Omental fat pad (tissue), 4 donors: ENCODE results near the gene POMT2. TPM values are rescaled to one million over a fixed set of nuclear protein-coding genes. Genes with fewer than 3 reads are reported as not detected.

Experiments used
- ATAC-seq: fragments of 150-250 bp; one replicate; pipeline ENCODE4 v1.9.1; 2016; ENCODE audit warnings: mild to moderate bottlenecking, moderate library complexity; ENCODE audit not compliant: low FRiP score
- DNase-seq: peaks from one replicate; pipeline ENCODE4 v3.0.0-alpha.2; 2019; ENCODE audit warnings: low spot score
- total RNA-seq, 4 donors: library from RNA; depleted of rRNA; stranded (reverse); fragments of >200 nt; gene quantifications; one replicate each; pipeline ENCODE4 v1.1.0, GENCODE V29; 2016
- TF ChIP-seq, protein P1 (sequence below), 3 donors: fragments of 450-650 bp; IDR thresholded peaks; one replicate each; pipeline ENCODE4 v1.5.1; 2016 to 2017; ENCODE audit warnings: antibody characterized with exemption in 3 of 3, mild to moderate bottlenecking in 3 of 3, moderate library complexity in 2 of 3

Gene POMT2
- total RNA-seq, 4 donors from 2014 or later, result 14.3 to 23.3 (median 18.8) TPM

GRCh38 chr14:77264466-77265186, 56.1 kb downstream of the POMT2 start:
- DNase-seq, result no peak
- no peak for ATAC-seq

GRCh38 chr14:77260631-77261030, 60.1 kb downstream of the POMT2 start:
- ATAC-seq, result no peak
- TF ChIP-seq, protein P1, sequence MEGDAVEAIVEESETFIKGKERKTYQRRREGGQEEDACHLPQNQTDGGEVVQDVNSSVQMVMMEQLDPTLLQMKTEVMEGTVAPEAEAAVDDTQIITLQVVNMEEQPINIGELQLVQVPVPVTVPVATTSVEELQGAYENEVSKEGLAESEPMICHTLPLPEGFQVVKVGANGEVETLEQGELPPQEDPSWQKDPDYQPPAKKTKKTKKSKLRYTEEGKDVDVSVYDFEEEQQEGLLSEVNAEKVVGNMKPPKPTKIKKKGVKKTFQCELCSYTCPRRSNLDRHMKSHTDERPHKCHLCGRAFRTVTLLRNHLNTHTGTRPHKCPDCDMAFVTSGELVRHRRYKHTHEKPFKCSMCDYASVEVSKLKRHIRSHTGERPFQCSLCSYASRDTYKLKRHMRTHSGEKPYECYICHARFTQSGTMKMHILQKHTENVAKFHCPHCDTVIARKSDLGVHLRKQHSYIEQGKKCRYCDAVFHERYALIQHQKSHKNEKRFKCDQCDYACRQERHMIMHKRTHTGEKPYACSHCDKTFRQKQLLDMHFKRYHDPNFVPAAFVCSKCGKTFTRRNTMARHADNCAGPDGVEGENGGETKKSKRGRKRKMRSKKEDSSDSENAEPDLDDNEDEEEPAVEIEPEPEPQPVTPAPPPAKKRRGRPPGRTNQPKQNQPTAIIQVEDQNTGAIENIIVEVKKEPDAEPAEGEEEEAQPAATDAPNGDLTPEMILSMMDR (IDR thresholded peaks at IDR 0.05), result no peak
- no peak for DNase-seq

More at GRCh38 chr14:77264466-77265186, 56.1 kb downstream of the POMT2 start:
- TF ChIP-seq, protein P1 (IDR thresholded peaks at IDR 0.05), result no peak

DNA sequence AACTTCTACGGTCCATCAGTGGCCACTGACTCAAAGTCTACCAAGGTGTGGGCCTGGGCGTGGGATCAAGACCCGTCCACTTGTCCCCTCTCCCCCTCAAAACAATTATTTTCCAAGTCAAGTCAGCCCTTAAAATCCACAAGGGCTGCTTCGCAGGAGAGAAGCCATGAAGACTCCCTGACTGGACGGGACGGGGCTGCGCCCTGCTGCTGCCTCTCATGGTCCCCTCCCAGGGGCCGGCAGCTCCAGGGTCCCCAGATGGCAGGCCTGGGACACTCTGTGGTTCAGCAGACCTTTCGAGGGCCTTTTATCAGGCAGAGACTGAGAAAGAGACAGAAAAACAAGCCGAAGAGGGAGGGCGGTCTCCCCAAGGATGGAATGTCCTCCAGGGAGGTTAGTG, 60.5 kb downstream of the POMT2 start:
- ATAC-seq (no peak), DNase-seq (no peak)
- TF ChIP-seq, protein P1 (IDR thresholded peaks at IDR 0.05), result no peak

- DNase-seq (no peak), ATAC-seq (no peak)
- TF ChIP-seq, protein P1 (IDR thresholded peaks at IDR 0.05), result no peak
Measured at GRCh38 chr14:77259025-77259715, 61.5 kb downstream of the POMT2 start.

DNA sequence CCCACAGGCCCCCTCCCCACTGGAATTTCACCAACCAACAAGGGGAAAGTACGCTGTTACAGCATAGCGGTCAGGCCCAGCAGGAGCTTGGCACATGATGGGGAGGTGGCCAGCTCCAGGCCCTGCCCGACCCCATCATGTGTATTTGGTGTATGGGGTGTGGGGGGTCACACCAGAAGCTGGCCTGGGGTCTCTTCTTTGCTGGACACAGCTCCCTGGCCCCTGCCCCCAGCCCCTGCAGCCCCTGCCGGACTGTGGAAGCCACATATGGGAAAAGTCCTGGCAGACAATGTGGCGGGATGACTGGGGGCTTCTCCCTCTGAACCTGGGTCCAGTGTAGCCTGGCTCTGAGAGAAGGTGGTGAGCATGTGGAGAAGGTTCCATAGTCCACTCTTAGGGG, 62.1 kb downstream of the POMT2 start:
- DNase-seq, result no peak
- TF ChIP-seq, protein P1 (IDR thresholded peaks at IDR 0.05), result no peak
- no peak for ATAC-seq

DNA sequence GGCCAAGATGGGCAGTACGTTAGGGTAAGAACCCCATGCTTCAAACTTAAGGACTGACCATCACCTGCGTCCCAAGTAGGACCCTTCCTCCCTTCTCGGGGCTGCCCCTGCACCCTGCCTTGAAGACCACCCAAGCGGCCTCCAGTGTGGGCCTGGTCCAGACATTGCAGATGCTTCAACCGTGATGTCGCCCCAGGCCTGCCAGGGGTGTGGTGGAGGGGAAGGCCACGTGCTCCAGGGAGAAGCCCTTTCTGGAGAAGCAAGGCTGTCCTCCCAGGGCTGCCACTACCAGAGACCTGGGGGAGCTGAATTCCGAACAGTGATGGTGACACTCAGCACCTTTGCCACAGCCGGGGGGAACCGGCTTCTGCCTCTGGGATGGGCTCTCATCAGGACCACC, 63.0 kb downstream of the POMT2 start:
- DNase-seq, result no peak
- TF ChIP-seq, protein P1 (IDR thresholded peaks at IDR 0.05), result no peak
- no peak for ATAC-seq

DNA sequence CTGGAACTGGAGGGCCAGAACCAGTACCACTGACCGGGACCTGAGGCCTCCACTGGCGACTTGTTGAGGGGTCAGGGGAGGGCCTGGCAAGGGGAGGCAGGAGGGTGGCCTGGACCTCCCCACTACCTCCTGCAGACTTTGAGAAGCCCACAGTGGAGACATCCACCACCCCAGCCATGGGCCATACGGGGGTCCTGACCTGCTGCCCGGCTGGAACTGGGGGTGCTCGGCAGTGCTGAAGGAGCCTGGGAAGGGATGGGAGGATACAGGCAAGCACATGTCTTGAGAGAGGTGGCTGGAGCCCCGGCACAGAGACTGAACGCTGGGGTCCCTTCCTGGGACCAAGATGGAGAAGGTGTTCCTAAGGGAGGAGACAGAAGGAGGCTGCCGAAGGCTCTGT, 64.0 kb downstream of the POMT2 start:
- DNase-seq (no peak), ATAC-seq (no peak)
- TF ChIP-seq, protein P1 (IDR thresholded peaks at IDR 0.05), result no peak
